B cell (primary cell): ENCODE data around the gene NBL1.

Source experiments
- EZH2 ChIP-seq: IDR thresholded peaks from 2 replicates; pipeline ENCODE4 v1.6.1; 2012; ENCODE audit warnings: borderline replicate concordance, low read depth, mild to moderate bottlenecking, moderate library complexity, low read length; ENCODE audit not compliant: insufficient read depth, poor library complexity, severe bottlenecking
- TF ChIP-seq, protein P1 (sequence below): fragments of 200-600 bp; IDR thresholded peaks from one replicate; pipeline ENCODE4 v1.8.0; 2022; ENCODE audit warnings: antibody characterized with exemption, mild to moderate bottlenecking

DNA sequence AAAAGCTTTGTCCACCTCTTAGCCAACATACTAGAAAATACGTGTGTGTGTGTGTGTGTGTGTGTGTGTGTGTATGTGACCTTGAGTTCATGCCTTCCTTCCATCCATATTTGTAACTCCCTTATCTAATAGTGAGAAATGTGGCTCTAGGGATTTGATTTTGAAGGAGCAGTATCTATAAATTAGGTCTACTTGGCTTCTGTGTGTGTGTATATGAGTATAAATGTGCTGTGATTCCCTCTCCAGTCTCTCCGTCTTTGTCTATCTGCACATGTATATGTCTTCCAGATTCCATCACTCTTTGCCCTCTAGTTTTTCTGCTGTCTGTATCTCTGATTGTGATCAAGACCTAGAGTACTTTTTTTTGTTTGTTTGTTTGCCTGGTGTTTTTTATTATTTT, 11.9 kb upstream of the NBL1 start:
- TF ChIP-seq, protein P1, sequence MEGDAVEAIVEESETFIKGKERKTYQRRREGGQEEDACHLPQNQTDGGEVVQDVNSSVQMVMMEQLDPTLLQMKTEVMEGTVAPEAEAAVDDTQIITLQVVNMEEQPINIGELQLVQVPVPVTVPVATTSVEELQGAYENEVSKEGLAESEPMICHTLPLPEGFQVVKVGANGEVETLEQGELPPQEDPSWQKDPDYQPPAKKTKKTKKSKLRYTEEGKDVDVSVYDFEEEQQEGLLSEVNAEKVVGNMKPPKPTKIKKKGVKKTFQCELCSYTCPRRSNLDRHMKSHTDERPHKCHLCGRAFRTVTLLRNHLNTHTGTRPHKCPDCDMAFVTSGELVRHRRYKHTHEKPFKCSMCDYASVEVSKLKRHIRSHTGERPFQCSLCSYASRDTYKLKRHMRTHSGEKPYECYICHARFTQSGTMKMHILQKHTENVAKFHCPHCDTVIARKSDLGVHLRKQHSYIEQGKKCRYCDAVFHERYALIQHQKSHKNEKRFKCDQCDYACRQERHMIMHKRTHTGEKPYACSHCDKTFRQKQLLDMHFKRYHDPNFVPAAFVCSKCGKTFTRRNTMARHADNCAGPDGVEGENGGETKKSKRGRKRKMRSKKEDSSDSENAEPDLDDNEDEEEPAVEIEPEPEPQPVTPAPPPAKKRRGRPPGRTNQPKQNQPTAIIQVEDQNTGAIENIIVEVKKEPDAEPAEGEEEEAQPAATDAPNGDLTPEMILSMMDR = no peak
- no peak for TF ChIP-seq EZH2
